Measurements from ENCODE around the gene LGALS7.
"Not testable (repeated sequence)": the region's sequence is repeated elsewhere in the genome, so short reads cannot be mapped to it uniquely, and the experiment has no call there.

The LGALS7 gene

DNA sequence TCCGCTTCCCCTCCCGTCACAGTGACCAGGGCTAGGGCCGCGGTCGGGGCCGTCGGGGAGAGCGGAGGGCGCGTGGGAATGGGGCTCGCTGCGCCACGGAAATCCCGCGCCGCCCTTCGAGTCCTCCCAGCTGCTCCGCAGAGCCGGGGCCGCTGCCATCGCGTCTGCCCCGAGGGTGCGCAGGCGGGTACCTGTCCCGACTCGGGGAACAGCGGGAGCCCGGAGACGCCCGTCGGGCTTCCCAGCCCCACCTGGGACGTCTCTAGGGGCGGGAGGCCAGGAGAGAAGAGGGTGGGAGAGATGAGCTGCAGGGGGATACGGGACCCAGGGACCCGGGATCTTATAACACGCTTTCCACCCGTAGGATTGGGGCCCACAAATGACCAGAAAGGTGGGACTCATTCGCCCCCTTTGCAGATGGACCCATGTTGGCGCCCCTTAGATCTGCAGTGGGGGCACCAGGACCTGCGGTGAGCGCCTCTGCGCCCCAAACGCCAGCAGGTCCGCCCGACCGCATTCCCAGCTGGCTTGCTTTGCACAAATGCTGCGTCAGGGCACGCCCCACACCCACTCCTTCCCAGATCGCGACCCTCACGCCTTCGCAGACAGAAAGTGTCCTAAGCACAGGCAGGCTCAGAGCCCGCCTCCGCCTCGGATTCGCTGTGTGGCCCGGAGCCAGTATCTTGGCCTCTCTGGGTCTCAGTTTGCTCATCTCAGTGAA, 2.9 kb downstream of the LGALS7 start:
- DNase-seq, result not testable (repeated sequence)

- DNase-seq, result no peak
Observed at GRCh38 chr19:38769635-38770211, 3.6 kb downstream of the LGALS7 start.

DNA sequence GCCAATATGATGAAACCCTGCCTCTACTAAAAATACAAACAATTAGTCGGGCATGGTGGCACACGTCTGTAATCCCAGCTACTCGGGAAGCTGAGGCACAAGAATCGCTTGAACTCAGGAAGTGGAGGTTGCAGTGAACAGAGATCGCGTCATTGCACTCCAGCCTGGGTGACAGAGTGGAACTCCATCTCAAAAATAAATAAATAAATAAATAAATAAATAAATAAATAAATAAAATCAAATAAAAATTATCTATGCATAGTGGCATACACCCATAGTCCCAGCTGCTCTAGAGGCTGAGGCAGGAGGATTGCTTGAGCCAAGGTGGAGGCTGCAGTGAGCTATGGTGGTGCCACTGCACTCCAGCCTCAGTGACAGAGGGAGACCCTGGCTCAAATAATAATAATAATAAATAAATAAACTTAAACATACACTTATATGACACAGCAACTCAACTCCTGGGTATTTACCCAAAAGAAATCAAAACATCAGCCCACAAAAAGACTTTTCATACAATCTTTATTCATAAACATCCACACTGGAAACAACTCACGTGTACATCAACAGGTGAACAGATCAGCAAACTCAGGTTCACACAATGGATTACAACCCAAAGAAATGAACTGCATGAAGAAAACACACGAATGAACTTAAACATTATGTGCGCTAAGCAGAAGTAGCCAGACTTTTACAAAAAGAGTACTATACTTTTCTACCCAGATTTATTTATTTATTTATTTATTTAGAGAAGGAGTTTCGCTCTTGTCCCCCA, 6.9 kb downstream of the LGALS7 start:
- DNase-seq, result no peak

GRCh38 chr19:38765214-38765613, 8.1 kb downstream of the LGALS7 start:
- no peak for DNase-seq

- DNase-seq, result no peak
Observed at GRCh38 chr19:38763795-38764220, 9.5 kb downstream of the LGALS7 start.

DNA sequence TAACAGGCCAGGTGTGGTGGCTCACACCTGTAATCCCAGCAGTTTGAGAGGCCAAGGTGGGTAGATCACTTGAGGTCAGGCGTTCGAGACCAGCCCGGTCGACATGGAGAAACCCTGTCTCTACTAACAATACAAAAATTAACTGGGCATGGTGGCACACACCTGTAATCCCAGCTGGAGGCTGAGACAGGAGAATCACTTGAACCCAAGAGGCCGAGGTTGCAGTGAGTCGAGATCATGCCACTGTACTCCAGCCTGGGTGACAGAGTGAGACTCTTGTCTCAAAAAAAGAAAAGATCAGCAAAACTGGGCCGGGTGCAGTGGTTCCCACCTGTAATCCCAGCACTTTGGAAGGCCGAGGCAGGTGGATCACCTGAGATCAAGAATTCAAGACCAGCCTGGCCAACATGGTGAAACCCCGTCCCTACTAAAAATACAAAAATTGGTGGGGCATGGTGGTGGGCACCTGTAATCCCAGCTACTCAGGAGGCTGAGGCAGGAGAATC, 11.4 kb downstream of the LGALS7 start:
- not testable (repeated sequence) for DNase-seq

- DNase-seq, result not testable (repeated sequence)
Observed at GRCh38 chr19:38760805-38761517, 12.4 kb downstream of the LGALS7 start.

GRCh38 chr19:38759590-38760003, 13.7 kb downstream of the LGALS7 start:
- no peak for DNase-seq

DNA sequence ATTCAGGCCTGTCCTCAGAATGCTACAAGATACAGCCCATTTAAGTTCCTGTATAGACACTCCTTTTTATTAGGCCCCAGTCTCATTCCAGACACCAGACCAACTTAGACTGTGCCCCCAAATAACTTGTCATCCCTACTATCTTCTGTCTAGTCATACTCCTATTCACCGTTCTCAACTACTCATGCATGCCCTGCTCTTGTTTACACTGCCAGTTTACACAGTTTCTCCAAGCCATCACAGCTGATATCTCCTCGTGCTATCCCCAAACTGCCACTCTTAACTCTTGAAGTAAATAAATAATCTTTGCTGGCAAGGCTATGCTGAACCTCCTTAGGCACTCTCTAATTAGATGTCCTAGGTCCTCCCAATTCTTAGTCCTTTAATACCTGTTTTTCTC, 19.1 kb downstream of the LGALS7 start:
- not testable (repeated sequence) for DNase-seq

DNA sequence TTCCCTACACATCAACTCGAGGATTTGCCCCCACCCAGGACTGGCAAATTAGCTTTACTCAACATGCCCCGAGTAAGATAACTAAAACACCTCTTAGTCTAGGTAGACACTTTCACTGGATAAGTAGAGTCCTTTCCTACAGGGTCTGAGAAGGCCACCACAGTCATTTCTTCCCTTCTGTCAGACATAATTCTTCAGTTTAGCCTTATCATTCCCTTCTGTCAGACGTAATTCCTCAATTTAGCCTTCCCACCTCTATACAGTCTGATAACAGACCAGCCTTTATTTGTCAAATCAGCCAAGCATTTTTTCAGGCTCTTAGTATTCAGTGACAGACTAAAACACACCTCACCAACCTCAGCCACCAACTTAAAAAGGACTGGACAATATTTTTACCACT, 19.5 kb downstream of the LGALS7 start:
- DNase-seq, result not testable (repeated sequence)

DNA sequence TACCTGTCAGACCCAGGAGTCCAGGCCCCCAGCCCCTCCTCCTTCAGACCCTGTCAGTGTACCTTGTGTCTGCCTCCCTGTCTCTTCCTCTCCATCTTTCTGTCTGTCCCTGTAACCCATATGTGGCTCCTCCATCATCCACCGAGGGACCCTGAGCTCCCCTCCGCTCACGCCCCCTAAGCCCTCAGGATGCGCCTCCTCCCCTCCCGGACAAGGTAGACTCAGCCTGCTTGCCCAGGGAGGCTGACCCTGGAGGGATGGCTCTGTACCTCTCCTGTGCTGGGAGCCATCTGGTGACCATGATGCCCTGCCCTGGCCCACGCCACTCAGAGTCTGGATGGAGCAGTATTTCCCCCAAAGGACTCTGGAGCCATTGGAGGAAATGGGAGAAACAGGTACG, 28.0 kb downstream of the LGALS7 start:
- no peak for DNase-seq

GRCh38 chr19:38744874-38745273, 28.4 kb downstream of the LGALS7 start:
- DNase-seq, result no peak

DNA sequence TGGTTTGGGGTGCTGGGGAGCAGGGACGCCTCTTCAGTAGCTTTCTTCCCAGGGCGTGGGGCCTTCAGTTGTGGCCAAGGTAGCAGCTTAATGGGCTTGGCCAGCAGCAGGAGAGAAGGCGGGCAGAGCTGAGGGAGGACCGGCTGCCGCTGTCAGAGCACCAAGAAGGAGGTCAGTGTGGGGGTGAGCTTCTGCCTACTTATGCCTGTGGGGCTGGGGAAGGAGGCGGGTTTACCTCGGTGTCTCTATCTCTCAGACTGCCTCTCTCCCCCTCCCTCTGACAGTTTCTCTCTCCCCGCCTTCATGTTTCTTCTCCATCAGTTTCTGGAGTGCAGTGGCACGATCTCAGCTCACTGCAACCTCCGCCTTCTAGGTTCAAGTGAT, 29.0 kb downstream of the LGALS7 start, which contains the start of gene CAPN12:
TSS of gene CAPN12 (minus strand) at position 177 of the 384 bp plus-strand sequence. CDS start 309 bp downstream, outside the sequence.
- no peak for DNase-seq

GRCh38 chr19:38743394-38744297, 29.7 kb downstream of the LGALS7 start:
- DNase-seq, result no peak

DNA sequence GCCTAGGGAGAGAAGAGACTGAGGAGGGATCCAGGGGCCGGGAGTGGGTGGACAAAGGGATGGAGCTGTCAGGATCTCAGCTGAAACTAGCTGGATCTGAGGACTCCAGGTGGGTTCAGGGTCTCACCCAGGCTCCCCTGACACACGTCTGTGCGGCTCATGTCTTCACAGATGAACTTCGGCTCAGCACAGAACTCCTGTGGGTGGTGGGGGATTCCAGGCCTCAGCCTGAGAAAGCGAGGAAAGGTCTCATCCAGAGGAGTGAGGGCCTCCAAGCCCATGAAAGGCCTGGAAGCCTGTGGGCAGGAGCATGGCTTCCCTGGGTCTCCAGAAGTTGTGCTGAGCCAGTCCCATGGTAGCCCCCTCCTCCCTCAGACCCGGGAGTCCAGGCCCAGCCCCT, 30.4 kb downstream of the LGALS7 start:
- no peak for DNase-seq

GRCh38 chr19:38742296-38742695, 31.0 kb downstream of the LGALS7 start:
- no peak for DNase-seq

- DNase-seq, result no peak
Observed at GRCh38 chr19:38741670-38742069, 31.6 kb downstream of the LGALS7 start.

DNA sequence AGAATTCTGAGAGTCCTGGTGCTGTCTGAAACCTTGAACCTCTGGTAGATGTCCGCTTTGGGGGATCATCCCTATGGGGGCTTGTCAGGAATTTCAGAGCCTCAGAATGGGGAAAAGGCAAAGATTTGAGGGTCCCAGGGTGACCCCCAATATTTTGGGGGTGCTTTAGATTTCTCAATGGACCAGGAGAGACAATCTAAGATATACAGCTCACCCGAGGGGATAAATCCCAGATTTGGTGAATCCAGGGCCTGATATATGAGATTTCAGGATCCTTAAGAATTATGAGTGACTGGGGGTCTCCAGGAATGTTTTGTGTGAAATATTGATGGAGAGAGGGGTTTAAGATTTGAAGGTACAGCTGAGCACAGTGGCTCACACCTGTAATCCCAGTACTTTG, 32.4 kb downstream of the LGALS7 start:
- DNase-seq, result no peak

DNA sequence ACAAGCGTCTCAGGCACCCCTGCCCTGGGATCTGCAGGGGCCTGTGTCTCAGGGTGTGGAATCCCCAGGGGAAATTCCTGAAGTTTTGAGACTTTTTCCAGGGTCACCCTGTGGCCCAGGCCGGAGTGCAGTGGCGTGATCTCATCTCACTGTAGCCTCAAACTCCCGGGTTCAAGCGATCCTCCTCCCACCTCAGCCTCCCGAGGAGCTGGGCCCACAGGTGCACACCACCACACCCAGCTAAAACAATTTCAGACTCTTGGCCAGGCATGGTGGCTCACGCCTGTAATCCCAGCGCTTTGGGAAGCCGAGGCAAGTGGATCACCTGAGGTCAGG, 33.1 kb downstream of the LGALS7 start:
- DNase-seq, result no peak

DNA sequence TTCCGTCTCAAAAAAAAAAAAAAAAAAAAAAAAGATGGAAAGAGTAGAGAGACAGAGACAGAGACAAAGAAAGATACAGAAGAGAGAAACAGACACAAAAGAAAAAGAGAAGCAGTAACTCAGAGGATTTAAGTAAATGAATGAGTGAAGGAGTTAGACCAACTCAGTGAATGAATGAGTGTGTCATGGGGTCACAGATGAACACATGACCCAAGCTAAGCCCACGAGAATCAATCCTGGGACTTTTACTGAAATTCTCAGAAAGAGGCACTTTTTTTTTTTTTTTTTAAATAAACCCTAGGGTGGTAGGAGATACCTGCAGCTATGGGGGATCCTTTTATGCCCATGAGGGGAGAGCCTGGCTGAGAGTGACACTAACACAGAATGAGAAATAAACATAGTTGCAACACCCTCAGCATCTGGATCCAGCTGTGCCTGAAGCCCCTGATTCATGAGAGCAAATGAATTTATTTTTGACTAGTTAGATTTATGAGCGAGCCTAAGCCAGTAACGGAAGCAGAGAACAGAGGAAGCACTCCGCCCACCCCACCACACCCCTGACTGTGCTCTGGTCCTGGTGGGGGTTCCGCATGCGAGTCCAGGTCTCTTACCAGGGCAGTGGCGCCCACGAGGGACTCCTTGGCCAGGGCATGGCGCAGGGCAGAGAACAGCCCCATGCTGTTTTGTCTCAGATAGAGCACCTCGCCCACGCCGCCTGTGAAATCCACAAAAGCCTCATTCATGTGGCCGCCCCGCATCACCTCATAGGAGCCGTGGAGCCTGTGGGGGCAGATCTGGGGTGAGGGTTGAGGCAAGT, 33.7 kb downstream of the LGALS7 start:
- no peak for DNase-seq
